ES-I3 (cell line): Measurements from ENCODE around the gene ENKUR.
"Not testable (repeated sequence)": the region's sequence is repeated elsewhere in the genome, so short reads cannot be mapped to it uniquely, and the experiment has no call there.

Experiments used
- H3K36me3 ChIP-seq: 2 replicates; pipeline ENCODE4 v1.6.1; 2013; ENCODE audit warnings: mild to moderate bottlenecking, low read length, control low read depth, moderate library complexity; ENCODE audit not compliant: insufficient read depth
- H3K4me1 ChIP-seq: 2 replicates; pipeline ENCODE4 v1.6.1; 2013; ENCODE audit warnings: mild to moderate bottlenecking, control low read depth, low read length; ENCODE audit not compliant: insufficient read depth
- H3K9ac ChIP-seq: 2 replicates; pipeline ENCODE4 v1.6.1; 2013; ENCODE audit warnings: low read depth, mild to moderate bottlenecking, low read length, moderate library complexity
- H3K9me3 ChIP-seq: 2 replicates; pipeline ENCODE4 v1.6.1; 2013; ENCODE audit warnings: mild to moderate bottlenecking, low read length, moderate library complexity; ENCODE audit not compliant: control insufficient read depth, insufficient read depth

ENKUR gene

GRCh38 chr10:25011591-25011990 lies 4.4 kb downstream of the ENKUR start:
- H3K9me3 ChIP-seq, H3K4me1 ChIP-seq, H3K36me3 ChIP-seq, H3K9ac ChIP-seq: not testable (repeated sequence)

GRCh38 chr10:24998044-24998443 lies 17.9 kb downstream of the ENKUR start:
- no peak overlapping the region for H3K9ac ChIP-seq

GRCh38 chr10:24995072-24995471 lies 20.9 kb downstream of the ENKUR start:
- Histone ChIP-seq H3K36me3 (no peaks in the 10 kb centered on the region), H3K9ac (no peak overlapping the region), H3K9me3 (no peaks in the 10 kb centered on the region; the same call in 1 of the 2 replicates), H3K4me1 (no peaks in the 10 kb centered on the region)

More at GRCh38 chr10:24998044-24998443, 17.9 kb downstream of the ENKUR start:
- H3K9me3 ChIP-seq, result no peaks in the 10 kb centered on the region; the same call in 1 of the 2 replicates
- H3K4me1 ChIP-seq, result no peaks in the 10 kb centered on the region
- no peaks in the 10 kb centered on the region for H3K36me3 ChIP-seq

- Histone ChIP-seq H3K9me3 (no peaks in the 10 kb centered on the region; the same call in 1 of the 2 replicates), H3K9ac (no peak overlapping the region), H3K36me3 (no peaks in the 10 kb centered on the region), H3K4me1 (no peaks in the 10 kb centered on the region)
Observed at GRCh38 chr10:24993237-24993958, 22.6 kb downstream of the ENKUR start.

GRCh38 chr10:24992512-24993133 lies 23.3 kb downstream of the ENKUR start:
- Histone ChIP-seq H3K4me1 (no peaks in the 10 kb centered on the region), H3K9ac (no peak overlapping the region), H3K36me3 (no peaks in the 10 kb centered on the region), H3K9me3 (no peaks in the 10 kb centered on the region; the same call in 1 of the 2 replicates)

GRCh38 chr10:24991298-24991697 lies 24.7 kb downstream of the ENKUR start:
- Histone ChIP-seq H3K36me3 (no peaks in the 10 kb centered on the region), H3K4me1 (no peaks in the 10 kb centered on the region), H3K9ac (no peak overlapping the region), H3K9me3 (no peaks in the 10 kb centered on the region; the same call in 1 of the 2 replicates)

- Histone ChIP-seq H3K4me1 (no peaks in the 10 kb centered on the region), H3K9ac (no peak overlapping the region), H3K36me3 (no peaks in the 10 kb centered on the region), H3K9me3 (no peaks in the 10 kb centered on the region; the same call in 1 of the 2 replicates)
Observed at GRCh38 chr10:24989867-24990266, 26.1 kb downstream of the ENKUR start.

- no peaks in the 10 kb centered on the region for H3K4me1 ChIP-seq
- no peaks in the 10 kb centered on the region; the same call in 1 of the 2 replicates for H3K9me3 ChIP-seq
- H3K9ac ChIP-seq, result no peak overlapping the region
- H3K36me3 ChIP-seq, result no peaks in the 10 kb centered on the region
Observed at GRCh38 chr10:24988831-24989640, 26.9 kb downstream of the ENKUR start.

- H3K36me3 ChIP-seq, result no peaks in the 10 kb centered on the region
- no peak overlapping the region for H3K9ac ChIP-seq
- no peaks in the 10 kb centered on the region for H3K4me1 ChIP-seq
- H3K9me3 ChIP-seq, result no peaks in the 10 kb centered on the region
Observed at GRCh38 chr10:24984906-24985305, 31.1 kb downstream of the ENKUR start.

- Histone ChIP-seq H3K9me3 (no peaks in the 10 kb centered on the region), H3K4me1 (no peaks in the 10 kb centered on the region), H3K36me3 (no peaks in the 10 kb centered on the region), H3K9ac (no peak overlapping the region)
Observed at GRCh38 chr10:24983946-24984345, 32.0 kb downstream of the ENKUR start.

GRCh38 chr10:24983130-24983529 lies 32.8 kb downstream of the ENKUR start:
- Histone ChIP-seq H3K4me1 (no peaks in the 10 kb centered on the region), H3K9me3 (no peaks in the 10 kb centered on the region), H3K36me3 (no peaks in the 10 kb centered on the region), H3K9ac (no peak overlapping the region)

- no peaks in the 10 kb centered on the region for H3K4me1 ChIP-seq
- no peaks in the 10 kb centered on the region for H3K9me3 ChIP-seq
- no peak overlapping the region for H3K9ac ChIP-seq
- H3K36me3 ChIP-seq, result no peaks in the 10 kb centered on the region
Observed at GRCh38 chr10:24982319-24983112, 33.4 kb downstream of the ENKUR start.

- H3K4me1 ChIP-seq, result no peaks in the 10 kb centered on the region
- H3K9me3 ChIP-seq, result no peaks in the 10 kb centered on the region
- no peaks in the 10 kb centered on the region for H3K36me3 ChIP-seq
- no peak overlapping the region for H3K9ac ChIP-seq
Observed at GRCh38 chr10:24981161-24981710, 34.7 kb downstream of the ENKUR start.

GRCh38 chr10:24979685-24980084 lies 36.3 kb downstream of the ENKUR start:
- no peaks in the 10 kb centered on the region for H3K4me1 ChIP-seq
- no peak overlapping the region for H3K9ac ChIP-seq
- no peaks in the 10 kb centered on the region for H3K36me3 ChIP-seq
- H3K9me3 ChIP-seq, result no peaks in the 10 kb centered on the region
